ENCODE data around the gene TRMT13.
"Not testable (repeated sequence)": the region's sequence is repeated elsewhere in the genome, so short reads cannot be mapped to it uniquely, and the experiment has no call there.

The TRMT13 gene

GRCh38 chr1:100164216-100164615 lies 31.3 kb downstream of the TRMT13 start:
- DNase-seq: no peak

GRCh38 chr1:100164702-100165101 lies 31.7 kb downstream of the TRMT13 start:
- no peak for DNase-seq

- no peak for DNase-seq
Measured at GRCh38 chr1:100168051-100168450, 35.1 kb downstream of the TRMT13 start.

GRCh38 chr1:100177295-100178041 lies 44.5 kb downstream of the TRMT13 start:
- DNase-seq: no peak

GRCh38 chr1:100178091-100178490 lies 45.1 kb downstream of the TRMT13 start, which contains the start of gene LRRC39:
LRRC39 (minus strand) TSS chr1:100178256; CDS start chr1:100168516, 9,740 bp downstream.
- no peak for DNase-seq

- no peak for DNase-seq
Measured at GRCh38 chr1:100183370-100183769, 50.4 kb downstream of the TRMT13 start.

- DNase-seq: no peak
Measured at GRCh38 chr1:100184536-100184935, 51.6 kb downstream of the TRMT13 start.

- DNase-seq: no peak
Measured at GRCh38 chr1:100187912-100188311, 54.9 kb downstream of the TRMT13 start.

GRCh38 chr1:100188617-100189016 lies 55.7 kb downstream of the TRMT13 start:
- no peak for DNase-seq

GRCh38 chr1:100198596-100198995 lies 65.6 kb downstream of the TRMT13 start:
- no peak for DNase-seq

GRCh38 chr1:100200060-100200459 lies 67.1 kb downstream of the TRMT13 start:
- DNase-seq: not testable (repeated sequence)
